ENCODE measurements around the gene RND3. TPM values are rescaled to one million over a fixed set of nuclear protein-coding genes. Genes with fewer than 3 reads are reported as not detected.
A peak's percentile ranks its signal among the peaks of the same experiment; 100 is the strongest.

Gene RND3
- total and polyA plus RNA-seq, 10 of the 15 experiments (the other 5 are each of a cell fraction or from before 2014, with no cell fraction given) = 0.38 to 18.3 (median 0.93) TPM

DNA sequence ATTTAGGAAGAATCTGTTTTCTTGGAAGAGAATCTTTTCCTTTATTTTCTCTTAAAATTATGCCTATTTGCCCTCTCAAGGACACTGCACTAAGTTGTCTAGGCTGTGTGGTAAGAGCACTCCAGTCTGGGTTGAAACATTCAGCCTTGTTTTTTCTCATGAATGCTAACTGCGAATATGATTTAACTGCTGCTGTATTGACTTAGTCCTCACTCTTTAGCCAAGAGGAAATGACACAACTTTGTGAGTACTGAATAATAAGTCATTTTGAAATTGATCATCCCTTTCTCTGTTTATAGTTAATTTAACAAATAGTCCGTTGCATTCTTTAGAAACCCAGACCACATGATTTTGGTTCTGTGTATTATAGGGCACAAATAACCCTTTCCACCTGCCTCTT lies 4.5 kb upstream of the RND3 start (continued):
- TF ChIP-seq RBBP5 (conservative IDR thresholded peaks at IDR 0.05) = no peak
- TF ChIP-seq, protein P1, sequence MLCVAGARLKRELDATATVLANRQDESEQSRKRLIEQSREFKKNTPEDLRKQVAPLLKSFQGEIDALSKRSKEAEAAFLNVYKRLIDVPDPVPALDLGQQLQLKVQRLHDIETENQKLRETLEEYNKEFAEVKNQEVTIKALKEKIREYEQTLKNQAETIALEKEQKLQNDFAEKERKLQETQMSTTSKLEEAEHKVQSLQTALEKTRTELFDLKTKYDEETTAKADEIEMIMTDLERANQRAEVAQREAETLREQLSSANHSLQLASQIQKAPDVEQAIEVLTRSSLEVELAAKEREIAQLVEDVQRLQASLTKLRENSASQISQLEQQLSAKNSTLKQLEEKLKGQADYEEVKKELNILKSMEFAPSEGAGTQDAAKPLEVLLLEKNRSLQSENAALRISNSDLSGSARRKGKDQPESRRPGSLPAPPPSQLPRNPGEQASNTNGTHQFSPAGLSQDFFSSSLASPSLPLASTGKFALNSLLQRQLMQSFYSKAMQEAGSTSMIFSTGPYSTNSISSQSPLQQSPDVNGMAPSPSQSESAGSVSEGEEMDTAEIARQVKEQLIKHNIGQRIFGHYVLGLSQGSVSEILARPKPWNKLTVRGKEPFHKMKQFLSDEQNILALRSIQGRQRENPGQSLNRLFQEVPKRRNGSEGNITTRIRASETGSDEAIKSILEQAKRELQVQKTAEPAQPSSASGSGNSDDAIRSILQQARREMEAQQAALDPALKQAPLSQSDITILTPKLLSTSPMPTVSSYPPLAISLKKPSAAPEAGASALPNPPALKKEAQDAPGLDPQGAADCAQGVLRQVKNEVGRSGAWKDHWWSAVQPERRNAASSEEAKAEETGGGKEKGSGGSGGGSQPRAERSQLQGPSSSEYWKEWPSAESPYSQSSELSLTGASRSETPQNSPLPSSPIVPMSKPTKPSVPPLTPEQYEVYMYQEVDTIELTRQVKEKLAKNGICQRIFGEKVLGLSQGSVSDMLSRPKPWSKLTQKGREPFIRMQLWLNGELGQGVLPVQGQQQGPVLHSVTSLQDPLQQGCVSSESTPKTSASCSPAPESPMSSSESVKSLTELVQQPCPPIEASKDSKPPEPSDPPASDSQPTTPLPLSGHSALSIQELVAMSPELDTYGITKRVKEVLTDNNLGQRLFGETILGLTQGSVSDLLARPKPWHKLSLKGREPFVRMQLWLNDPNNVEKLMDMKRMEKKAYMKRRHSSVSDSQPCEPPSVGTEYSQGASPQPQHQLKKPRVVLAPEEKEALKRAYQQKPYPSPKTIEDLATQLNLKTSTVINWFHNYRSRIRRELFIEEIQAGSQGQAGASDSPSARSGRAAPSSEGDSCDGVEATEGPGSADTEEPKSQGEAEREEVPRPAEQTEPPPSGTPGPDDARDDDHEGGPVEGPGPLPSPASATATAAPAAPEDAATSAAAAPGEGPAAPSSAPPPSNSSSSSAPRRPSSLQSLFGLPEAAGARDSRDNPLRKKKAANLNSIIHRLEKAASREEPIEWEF (IDR thresholded peaks at IDR 0.05; ENCODE audit: insufficient replicate concordance, low read depth, low read length) = no peak
- TF ChIP-seq POLR2AphosphoS5 (IDR thresholded peaks at IDR 0.05; ENCODE audit: low read length) = no peak

DNA sequence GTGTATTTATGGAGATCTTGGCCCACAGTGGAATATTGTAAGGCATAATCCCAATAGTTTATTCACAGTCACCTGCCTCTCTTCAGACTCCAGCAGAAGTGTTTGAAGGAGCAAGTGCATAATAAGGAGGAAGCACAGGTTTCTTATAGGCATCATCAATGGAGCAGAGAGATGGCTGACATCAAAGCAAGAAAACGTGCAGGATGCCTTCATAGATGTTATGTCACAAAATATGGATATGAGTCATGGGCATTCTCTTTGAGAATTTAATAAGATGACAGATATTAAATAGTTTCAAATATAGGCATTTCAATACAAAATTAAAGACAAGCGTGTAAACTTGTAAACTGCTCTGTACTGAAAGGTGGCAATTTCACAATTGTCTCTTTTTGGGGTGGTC lies 4.0 kb upstream of the RND3 start:
- no peak for ATAC-seq
- Histone ChIP-seq H3K9ac (ENCODE audit: control insufficient read depth, insufficient read depth, low read length) (no peak overlapping the region), H3K27me3 (replicated peaks in 1 of 2; ENCODE audit: control insufficient read depth in 2 of 2, insufficient read depth in 2 of 2, low read length in 1 of 2) (peaks cover 0 to 5% of the 10 kb centered on the region in 2 experiments; a peak in 3 of 4 replicates), H3K4me3 (no peak overlapping the region), H3K9me3 (replicated peaks; ENCODE audit: control insufficient read depth, insufficient read depth, low read length) (no peaks in the 10 kb centered on the region), H2AFZ (ENCODE audit: control insufficient read depth, low read depth, low read length) (no peak overlapping the region), H3K4me1 (ENCODE audit: control insufficient read depth, insufficient read depth, low read length) (no peaks in the 10 kb centered on the region), H3K4me2 (ENCODE audit: control insufficient read depth, insufficient read depth) (no peak overlapping the region), H4K20me1 (ENCODE audit: control insufficient read depth, insufficient read depth) (no peaks in the 10 kb centered on the region), H3K27ac (ENCODE audit: control insufficient read depth, insufficient read depth) (no peak overlapping the region), H3K36me3 (ENCODE audit: control insufficient read depth in 2 of 2, insufficient read depth in 2 of 2, low read length in 1 of 2) (no peaks in the 10 kb centered on the region), H3K79me2 (ENCODE audit: control insufficient read depth, insufficient read depth, low read length) (no peaks in the 10 kb centered on the region)
- intact Hi-C loops (cut with micrococcal nuclease; ENCODE audit: unreplicated experiment) (no loop called here), in situ Hi-C loops (cut with MboI) (loop anchor here (5.0 kb wide), 1 partner anchor 894 kb away; no protein-coding TSS in a partner anchor)
- ChIA-PET RAD21 (ENCODE audit: unreplicated experiment) (interaction anchor here (1.0 kb wide), 1 partner anchor 37 kb away, joined by 3 read pairs; no protein-coding TSS in a partner anchor), POLR2A (no interaction called here), SMC1A (ENCODE audit: uncharacterized antibody, unreplicated experiment) (no interaction called here), CTCF (no interaction called here)
- WGBS (ENCODE audit: insufficient coverage, insufficient replicate concordance, low lambda C conversion rate, missing lambda C conversion rate) = 12% methylated on average over 2 of the region's 2 CpGs
- BruUV-seq (replicated peaks) = no TSS peak
- TF ChIP-seq POLR2AphosphoS2 (IDR thresholded peaks at IDR 0.05; ENCODE audit: low read depth, low read length) (no peak), BHLHE40 (IDR thresholded peaks at IDR 0.05; ENCODE audit: borderline replicate concordance in 1 of 2, low read depth in 2 of 2, low read length in 1 of 2) (peak in 1 of 2 experiments; percentile 53; a peak in 1 of 4 replicates), ZNF622 (IDR thresholded peaks at IDR 0.05) (no peak), TCF7 (IDR thresholded peaks at IDR 0.05; ENCODE audit: borderline replicate concordance) (no peak)
- no peak for FAIRE-seq
- DNase-seq (ENCODE audit: low read depth, low spot score) = no peak
